ENCODE measurements around the gene VSIG1. TPM values are rescaled to one million over a fixed set of nuclear protein-coding genes. Genes with fewer than 3 reads are reported as not detected.

Gene VSIG1
- polyA plus RNA-seq, result 0.32 TPM in 1 of 2 replicates, not detected in the other

DNA sequence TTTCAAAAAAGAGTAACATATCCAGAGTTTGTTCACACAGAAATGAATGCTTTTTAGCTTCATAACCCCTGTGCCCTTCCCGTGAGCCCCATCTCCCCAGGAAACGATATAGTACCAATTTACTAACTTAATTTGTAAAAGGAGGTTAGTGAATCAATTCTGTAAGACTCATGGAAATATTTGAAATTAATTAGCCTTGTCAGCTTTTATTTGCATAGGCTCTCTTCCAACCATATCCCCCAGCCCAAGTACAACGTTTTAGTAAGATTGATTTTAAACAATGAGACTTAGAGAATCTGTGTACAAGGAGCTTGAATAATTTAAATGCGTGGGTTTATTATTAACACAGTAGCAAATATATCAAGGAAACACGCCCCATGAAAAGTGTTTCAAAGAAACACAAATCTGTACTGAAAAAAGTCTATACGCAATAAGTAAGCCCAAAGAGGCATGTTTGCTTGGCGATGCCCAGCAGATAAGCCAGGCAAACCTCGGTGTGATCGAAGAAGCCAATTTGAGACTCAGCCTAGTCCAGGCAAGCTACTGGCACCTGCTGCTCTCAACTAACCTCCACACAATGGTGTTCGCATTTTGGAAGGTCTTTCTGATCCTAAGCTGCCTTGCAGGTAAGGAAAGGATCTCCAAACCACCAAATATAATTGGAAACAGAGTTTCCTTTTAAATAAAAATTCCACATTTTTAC lies at the start of gene VSIG1:
VSIG1 (plus strand) TSS at position 512 of the 703 bp plus-strand sequence; CDS start at position 578, 66 bp downstream.

DNA sequence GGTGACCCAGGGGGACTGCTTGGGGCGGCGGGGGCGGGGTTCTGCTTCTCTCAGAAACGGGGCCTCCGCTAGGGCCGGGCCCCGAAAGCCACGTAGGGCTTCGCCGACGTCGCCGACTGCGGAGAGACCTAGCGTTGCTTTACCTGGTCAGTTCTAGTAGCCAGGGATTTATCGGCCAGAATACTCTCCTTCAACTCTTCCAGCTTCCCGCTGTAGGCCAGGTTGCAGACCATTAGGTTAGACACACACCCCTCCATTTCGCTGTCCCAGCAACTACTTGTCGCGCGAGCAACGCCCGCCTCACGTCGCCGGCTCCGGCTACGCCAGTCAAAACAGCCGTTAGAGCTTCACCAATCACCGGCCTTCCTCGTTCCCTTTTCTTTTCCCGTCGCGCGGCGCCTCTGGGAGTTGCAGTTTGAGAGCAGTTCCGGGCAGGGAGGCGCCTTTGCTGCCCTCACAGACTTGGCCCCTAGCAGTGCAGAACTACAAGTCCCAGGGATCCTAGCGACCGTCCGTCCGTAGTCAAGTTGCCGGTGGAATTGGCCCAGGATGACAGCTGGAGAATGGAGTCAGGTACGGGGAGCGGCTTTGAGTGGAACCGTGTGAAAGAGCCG lies 46.5 kb downstream of the VSIG1 start, which contains the start of the genes ATG4A and PSMD10:
ATG4A (plus strand) TSS at position 515 of the 614 bp plus-strand sequence; CDS start at position 564, 49 bp downstream.
PSMD10 (minus strand) TSS at position 279 of the 614 bp plus-strand sequence; CDS start at position 257, 22 bp downstream.

Other genes with a start within 250 kb of the VSIG1 start
- 2.7 and 5.4 TPM in 2 replicates for gene MID2, start 219.2 kb upstream of the VSIG1 start, polyA plus RNA-seq
- not detected in 2 replicates for gene TEX13B, start 62.7 kb upstream of the VSIG1 start, polyA plus RNA-seq
- gene PSMD10, start 46.5 kb downstream of the VSIG1 start, polyA plus RNA-seq, result 81.6 and 127 TPM in 2 replicates
- gene ATG4A, start 46.7 kb downstream of the VSIG1 start, polyA plus RNA-seq, result 15.9 and 19.3 TPM in 2 replicates